Measurements from ENCODE around the gene QSOX2.

Gene QSOX2

GRCh38 chr9:136252281-136252680 lies 6.7 kb upstream of the QSOX2 start:
- no peak for DNase-seq (ENCODE audit: low read depth)
- no peak overlapping the region for H3K4me3 ChIP-seq (ENCODE audit: low read length)
- no peak for TF ChIP-seq CTCF (conservative IDR thresholded peaks at IDR 0.05; ENCODE audit: low read length)

- TF ChIP-seq CTCF (conservative IDR thresholded peaks at IDR 0.05; ENCODE audit: low read length) = no peak
- no peak overlapping the region for H3K4me3 ChIP-seq (ENCODE audit: low read length)
- no peak for DNase-seq (ENCODE audit: low read depth)
Observed at GRCh38 chr9:136251264-136252115, 5.9 kb upstream of the QSOX2 start.

GRCh38 chr9:136250676-136251075 lies 5.1 kb upstream of the QSOX2 start:
- DNase-seq (ENCODE audit: low read depth) = no peak
- no peak for TF ChIP-seq CTCF (conservative IDR thresholded peaks at IDR 0.05; ENCODE audit: low read length)
- H3K4me3 ChIP-seq (ENCODE audit: low read length) = no peak overlapping the region

GRCh38 chr9:136249877-136250559 lies 4.4 kb upstream of the QSOX2 start:
- no peak overlapping the region for H3K4me3 ChIP-seq (ENCODE audit: low read length)
- no peak for DNase-seq (ENCODE audit: low read depth)
- TF ChIP-seq CTCF (conservative IDR thresholded peaks at IDR 0.05; ENCODE audit: low read length) = no peak

- no peak overlapping the region for H3K4me3 ChIP-seq (ENCODE audit: low read length)
- no peak for TF ChIP-seq CTCF (conservative IDR thresholded peaks at IDR 0.05; ENCODE audit: low read length)
- no peak for DNase-seq (ENCODE audit: low read depth)
Observed at GRCh38 chr9:136248951-136249876, 3.6 kb upstream of the QSOX2 start.

- no peak for TF ChIP-seq CTCF (conservative IDR thresholded peaks at IDR 0.05; ENCODE audit: low read length)
- DNase-seq (ENCODE audit: low read depth) = no peak
- no peak overlapping the region for H3K4me3 ChIP-seq (ENCODE audit: low read length)
Observed at GRCh38 chr9:136247947-136248637, 2.5 kb upstream of the QSOX2 start.
